ENCODE results near the gene FRY.

The FRY gene

GRCh38 chr13:32087955-32088747 is 56.6 kb downstream of the FRY start:
- peak; percentile 2 for DNase-seq

DNA sequence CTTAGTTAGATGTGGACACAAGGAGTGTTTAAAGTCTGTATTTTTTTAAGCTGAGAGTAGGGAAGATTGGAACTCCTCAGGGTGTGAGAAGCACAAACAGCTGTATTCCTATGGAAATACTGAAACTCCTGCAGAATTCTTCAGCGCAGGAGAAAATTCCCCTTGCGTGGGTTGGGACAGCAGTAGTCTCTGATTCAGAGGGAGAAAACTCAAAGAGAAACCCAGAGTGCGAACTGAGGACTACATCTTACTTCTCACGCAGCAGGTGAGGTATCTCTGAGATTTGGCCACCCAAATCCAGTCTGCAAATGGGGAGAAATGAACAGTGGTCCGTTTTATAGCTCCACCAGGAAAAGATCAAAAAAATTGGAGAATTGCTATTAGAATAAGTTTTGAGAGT is 60.9 kb downstream of the FRY start:
- DNase-seq = no peak

GRCh38 chr13:32093006-32093405 is 61.4 kb downstream of the FRY start:
- no peak for DNase-seq

- DNase-seq = no peak
These were observed 66.7 kb downstream of the FRY start for GRCh38 chr13:32098272-32098671.

DNA sequence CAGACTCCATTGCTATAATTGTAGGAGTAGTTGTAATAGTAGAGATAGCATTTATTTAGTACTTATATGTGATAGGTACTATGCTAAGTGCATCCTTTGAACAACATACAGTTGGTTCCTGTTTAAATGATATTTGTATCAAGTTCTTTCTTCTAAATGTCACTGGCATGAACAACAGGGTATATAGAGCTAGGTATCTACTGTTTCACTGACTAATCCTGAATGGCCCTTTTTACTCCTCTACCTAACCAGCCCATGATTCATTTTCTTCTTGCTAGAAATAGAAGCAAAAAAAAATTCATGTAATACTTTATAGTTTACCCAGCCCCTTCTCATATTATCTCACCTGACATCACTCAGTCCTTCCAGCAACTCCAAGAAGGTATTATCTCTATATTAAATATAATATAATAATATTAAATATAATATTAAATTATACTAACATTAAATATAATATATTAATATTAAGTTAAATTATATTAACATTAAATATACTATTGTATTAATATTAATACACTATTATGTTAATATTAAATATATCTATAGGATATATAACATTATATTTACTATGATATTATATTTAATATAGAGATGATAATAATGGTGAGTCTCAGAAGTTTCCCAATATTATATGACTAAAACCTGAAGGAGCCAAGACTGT is 74.2 kb downstream of the FRY start:
- DNase-seq = no peak

- no peak for DNase-seq
These were observed 75.9 kb downstream of the FRY start for GRCh38 chr13:32107474-32107873.

GRCh38 chr13:32107973-32108372 is 76.4 kb downstream of the FRY start:
- no peak for DNase-seq

GRCh38 chr13:32113532-32113931 is 82.0 kb downstream of the FRY start:
- no peak for DNase-seq

- DNase-seq = no peak
These were observed 82.8 kb downstream of the FRY start for GRCh38 chr13:32114284-32114950.

GRCh38 chr13:32115066-32115465 is 83.5 kb downstream of the FRY start:
- DNase-seq = no peak

GRCh38 chr13:32116210-32116609 is 84.6 kb downstream of the FRY start:
- DNase-seq = no peak

DNA sequence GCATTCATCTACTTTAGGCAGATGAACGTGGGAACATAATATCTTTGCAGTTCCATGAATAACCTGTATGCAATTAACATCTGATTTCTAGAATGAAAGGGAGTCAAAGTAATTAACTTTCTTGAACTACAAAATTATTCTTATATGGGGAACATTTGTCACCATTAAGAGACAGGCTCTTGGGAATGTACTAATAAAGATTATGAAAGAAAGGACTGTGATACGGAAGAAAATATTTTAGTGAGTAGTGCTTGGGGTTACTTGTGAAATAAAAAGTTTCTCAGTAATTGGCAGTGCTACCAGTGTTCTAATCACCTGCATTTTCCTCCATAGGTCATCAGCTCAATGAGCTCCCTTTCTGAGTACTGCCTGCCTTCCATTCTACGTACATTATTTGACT is 85.4 kb downstream of the FRY start:
- no peak for DNase-seq

DNA sequence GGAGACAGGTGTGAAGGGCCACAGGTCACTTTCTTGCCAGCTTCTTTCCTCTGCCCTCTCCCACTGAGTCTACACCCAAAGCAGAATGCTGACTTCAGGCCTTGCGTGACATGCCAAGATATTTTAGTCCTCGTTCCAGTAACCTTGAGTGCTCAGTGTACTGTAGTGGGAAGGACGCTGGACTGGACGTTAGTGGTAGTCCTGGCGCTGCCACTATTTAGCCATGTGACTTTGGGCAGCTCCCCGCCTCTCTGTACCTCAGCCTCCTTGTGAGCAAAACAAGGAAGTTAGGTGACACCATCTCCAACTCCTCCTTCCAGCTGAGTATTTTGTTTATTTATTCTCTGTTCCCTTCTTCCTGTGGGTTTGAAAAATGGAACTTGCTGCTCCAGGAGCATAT is 86.1 kb downstream of the FRY start:
- no peak for DNase-seq

DNA sequence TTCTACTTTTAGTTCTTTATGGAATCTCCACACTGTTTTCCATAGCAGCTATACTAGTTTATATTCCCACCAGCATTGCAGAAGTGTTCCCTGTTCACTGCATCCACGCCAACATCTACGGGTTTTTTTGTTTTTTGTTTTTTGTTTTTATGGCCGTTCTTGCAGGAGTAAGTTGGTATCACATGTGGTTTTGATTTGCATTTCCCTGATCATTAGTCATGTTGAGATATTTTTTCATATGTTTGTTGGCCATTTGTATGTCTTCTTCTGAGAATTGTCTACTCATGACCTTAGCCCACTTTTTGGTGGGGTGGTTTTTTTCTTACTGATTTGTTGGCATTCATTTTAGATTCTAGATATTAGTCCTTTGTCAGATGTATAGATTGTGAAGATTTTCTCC is 89.7 kb downstream of the FRY start:
- DNase-seq = no peak

- no peak for DNase-seq
These were observed 93.2 kb downstream of the FRY start for GRCh38 chr13:32124743-32125142.

DNA sequence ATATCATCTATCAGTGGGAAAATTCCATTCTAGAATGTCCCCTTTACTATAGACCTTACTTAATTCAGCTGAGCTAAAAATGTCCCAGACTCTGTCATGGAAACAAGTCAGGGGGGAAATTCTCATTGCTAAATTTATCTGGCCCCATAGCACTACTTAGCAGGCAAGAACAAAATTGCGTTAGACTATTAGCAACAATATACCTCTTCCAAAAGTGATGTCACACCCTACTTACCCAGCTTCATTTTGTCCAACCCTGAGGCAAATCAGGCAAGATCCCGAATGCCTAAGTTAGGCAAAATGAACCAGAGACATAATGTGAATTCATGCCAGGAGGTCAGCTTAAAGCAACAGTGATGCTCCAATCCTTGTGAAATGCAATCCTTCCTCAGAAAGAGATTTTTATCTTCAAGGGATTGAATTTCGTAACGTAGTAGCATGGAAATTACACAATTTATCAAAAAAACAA is 93.7 kb downstream of the FRY start:
- no peak for DNase-seq

DNA sequence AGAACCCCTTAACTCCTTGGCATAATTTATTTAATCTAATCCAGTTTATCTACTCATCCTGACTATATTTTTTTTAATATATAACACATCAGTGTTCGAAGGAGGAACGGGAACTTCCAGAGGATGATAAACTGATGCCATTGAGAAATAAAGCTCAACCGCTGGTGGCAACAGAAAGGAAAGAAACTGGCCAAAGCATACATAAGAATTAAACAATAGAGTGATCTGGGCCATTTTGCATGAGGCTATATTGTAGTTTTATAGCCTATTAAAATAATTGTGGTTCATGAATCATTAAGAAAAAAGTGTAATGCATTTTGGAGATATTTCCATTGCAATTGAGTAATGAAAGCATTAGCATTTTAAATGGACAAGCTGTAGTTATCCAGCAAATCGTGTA is 94.2 kb downstream of the FRY start:
- DNase-seq = no peak

DNA sequence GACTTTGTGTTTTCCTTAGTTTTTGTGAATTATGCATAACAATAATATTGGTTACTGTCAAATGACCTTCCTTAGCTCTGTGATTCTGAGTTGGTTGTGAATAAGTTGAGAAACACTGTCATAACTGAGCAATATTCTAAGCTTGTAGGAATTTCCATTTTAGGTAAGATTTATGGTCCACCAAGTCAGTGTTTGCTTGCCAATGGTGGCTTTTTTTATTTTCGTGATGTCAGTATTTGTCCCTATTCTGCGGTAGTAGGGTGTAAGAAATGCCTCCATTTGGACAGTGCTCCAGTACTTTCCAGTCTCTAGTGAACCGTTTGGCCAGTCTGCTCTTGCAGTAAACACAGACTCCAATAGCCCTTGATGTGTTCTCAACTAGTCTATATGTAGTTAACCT is 94.7 kb downstream of the FRY start:
- no peak for DNase-seq

- DNase-seq = no peak
These were observed 95.2 kb downstream of the FRY start for GRCh38 chr13:32126756-32127155.

DNA sequence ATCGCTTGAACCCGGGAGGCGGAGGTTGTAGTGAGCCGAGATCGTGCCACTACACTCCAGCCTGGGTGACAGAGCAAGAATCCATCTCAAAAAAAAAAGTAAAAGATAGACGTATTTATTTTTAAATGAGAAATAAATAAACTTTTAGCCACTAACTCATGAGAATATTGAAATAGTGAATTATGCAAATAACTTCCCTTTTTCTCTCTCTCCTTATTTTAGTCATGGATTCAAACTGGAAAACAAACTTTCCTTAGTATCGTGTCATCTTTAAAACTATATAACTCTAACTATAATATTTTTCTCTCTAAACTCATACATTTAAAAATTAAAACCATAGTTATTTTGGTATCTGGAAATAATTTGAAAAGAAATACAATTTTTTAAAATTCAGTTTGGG is 96.1 kb downstream of the FRY start:
- DNase-seq = no peak

DNA sequence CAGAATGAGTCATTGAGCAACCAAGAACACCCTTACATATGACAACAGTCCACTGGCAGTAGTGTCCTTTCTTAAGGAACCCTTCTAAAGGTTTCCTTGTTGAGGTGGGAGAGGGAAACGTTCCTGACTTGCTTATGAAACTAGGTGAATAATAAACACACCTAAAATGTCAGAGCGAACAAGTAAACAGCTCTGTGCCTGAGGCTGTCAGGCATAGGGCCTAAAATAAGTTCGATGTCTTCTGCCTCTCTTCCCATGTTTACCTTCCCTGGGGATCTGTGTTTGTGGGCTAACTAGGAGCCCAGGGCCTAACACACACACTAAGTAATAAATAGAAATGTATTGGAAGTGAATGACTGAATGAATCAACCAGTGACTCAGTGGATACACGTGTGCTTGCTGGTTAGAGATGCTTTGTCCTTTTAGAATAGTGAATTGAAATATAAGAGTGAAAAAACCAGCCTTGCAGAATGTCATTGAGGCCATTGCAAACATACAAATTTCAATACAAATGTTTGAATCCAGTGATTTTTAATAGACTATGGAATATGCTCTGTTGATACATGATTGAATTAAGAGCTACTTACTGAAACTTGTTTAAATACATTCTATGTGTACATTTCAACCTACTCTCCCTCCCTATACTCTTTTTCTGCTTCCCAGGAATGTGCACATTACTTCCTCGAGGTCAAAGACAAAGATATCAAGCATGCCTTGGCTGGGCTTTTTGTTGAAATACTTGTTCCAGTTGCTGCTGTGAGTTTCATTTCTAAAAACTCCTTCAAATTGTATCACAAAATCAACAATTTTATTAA is 102.9 kb downstream of the FRY start:
- DNase-seq = no peak

GRCh38 chr13:32135056-32135390 is 103.4 kb downstream of the FRY start:
- no peak for DNase-seq

GRCh38 chr13:32135655-32136054 is 104.1 kb downstream of the FRY start:
- DNase-seq = no peak
